ENCODE data around the gene ADAMTS16.
A peak's percentile ranks its signal among the peaks of the same experiment; 100 is the strongest.

ADAMTS16 gene

GRCh38 chr5:5347442-5347841, 207.3 kb downstream of the ADAMTS16 start:
- Histone ChIP-seq H3K4me1 (ENCODE audit: control insufficient read depth in 1 of 2, insufficient read depth in 2 of 2, low read length in 2 of 2) (peaks cover 8 to 12% of the 10 kb centered on the region in 2 experiments), H3K9me3 (ENCODE audit: insufficient read depth, low read depth, low read length) (peaks cover 3% of the 10 kb centered on the region), H3K4me3 (ENCODE audit: low read depth, low read length) (no peak overlapping the region), H3K23ac (ENCODE audit: low read length) (no peak overlapping the region), H3K79me2 (ENCODE audit: control insufficient read depth, insufficient read depth, low read length, poor library complexity) (no peaks in the 10 kb centered on the region), H3K27ac (ENCODE audit: low read depth, low read length) (no peak overlapping the region), H3K14ac (ENCODE audit: low read length) (no peak overlapping the region), H2AFZ (ENCODE audit: insufficient read depth, low read length, poor library complexity) (no peak overlapping the region), H2AK5ac (ENCODE audit: low read length) (no peak overlapping the region), H2BK120ac (ENCODE audit: insufficient read depth, low read length, poor library complexity) (no peak overlapping the region), H3K79me1 (ENCODE audit: low read length) (no peaks in the 10 kb centered on the region), H3K36me3 (ENCODE audit: control insufficient read depth in 1 of 2, insufficient read depth in 2 of 2, low read length in 2 of 2) (no peaks in the 10 kb centered on the region), H3K18ac (ENCODE audit: low read length) (no peak overlapping the region), H4K8ac (ENCODE audit: low read depth, low read length) (no peak overlapping the region), H3K4me2 (ENCODE audit: low read length) (no peak overlapping the region), H3K27me3 (ENCODE audit: insufficient read depth, low read length) (no peaks in the 10 kb centered on the region), H4K91ac (ENCODE audit: low read depth, low read length) (no peak overlapping the region), H2BK12ac (ENCODE audit: low read length) (no peak overlapping the region), H4K12ac (ENCODE audit: low read depth, low read length) (no peak overlapping the region), H2BK5ac (ENCODE audit: low read depth, low read length, poor library complexity) (no peak overlapping the region), H3K9ac (ENCODE audit: low read length) (no peak overlapping the region), H3K4ac (ENCODE audit: low read depth, low read length) (no peak overlapping the region)
- DNase-seq: no peak
- no CpG with 5 or more reads among the region's 7 CpGs for WGBS (ENCODE audit: extremely low coverage, insufficient coverage, insufficient read length)

- peak overlapping the region; percentile 49 for H2AK5ac ChIP-seq (ENCODE audit: low read length)
- H3K4ac ChIP-seq (ENCODE audit: low read depth, low read length): no peak overlapping the region
- H3K79me2 ChIP-seq (ENCODE audit: control insufficient read depth, insufficient read depth, low read length, poor library complexity): no peaks in the 10 kb centered on the region
- H3K27ac ChIP-seq (ENCODE audit: low read depth, low read length): no peak overlapping the region
- H3K79me1 ChIP-seq (ENCODE audit: low read length): no peaks in the 10 kb centered on the region
- no CpG with 5 or more reads among the region's 10 CpGs for WGBS (ENCODE audit: extremely low coverage, insufficient coverage, insufficient read length)
- H3K27me3 ChIP-seq (ENCODE audit: insufficient read depth, low read length): no peaks in the 10 kb centered on the region
- no peak overlapping the region for H4K8ac ChIP-seq (ENCODE audit: low read depth, low read length)
- no peak overlapping the region for H3K4me2 ChIP-seq (ENCODE audit: low read length)
- H3K4me3 ChIP-seq (ENCODE audit: low read depth, low read length): no peak overlapping the region
- no peak for DNase-seq
- H3K9ac ChIP-seq (ENCODE audit: low read length): no peak overlapping the region
- peaks cover 8 to 12% of the 10 kb centered on the region in 2 experiments for H3K4me1 ChIP-seq (ENCODE audit: control insufficient read depth in 1 of 2, insufficient read depth in 2 of 2, low read length in 2 of 2)
- no peak overlapping the region for H3K18ac ChIP-seq (ENCODE audit: low read length)
- H2BK12ac ChIP-seq (ENCODE audit: low read length): peak overlapping the region; percentile 67
- no peak overlapping the region for H2BK120ac ChIP-seq (ENCODE audit: insufficient read depth, low read length, poor library complexity)
- H3K36me3 ChIP-seq (ENCODE audit: control insufficient read depth in 1 of 2, insufficient read depth in 2 of 2, low read length in 2 of 2): no peaks in the 10 kb centered on the region
- no peak overlapping the region for H3K14ac ChIP-seq (ENCODE audit: low read length)
- H4K91ac ChIP-seq (ENCODE audit: low read depth, low read length): no peak overlapping the region
- no peak overlapping the region for H2BK5ac ChIP-seq (ENCODE audit: low read depth, low read length, poor library complexity)
- peaks cover 6% of the 10 kb centered on the region for H3K9me3 ChIP-seq (ENCODE audit: insufficient read depth, low read depth, low read length)
- no peak overlapping the region for H2AFZ ChIP-seq (ENCODE audit: insufficient read depth, low read length, poor library complexity)
- H4K12ac ChIP-seq (ENCODE audit: low read depth, low read length): no peak overlapping the region
- no peak overlapping the region for H3K23ac ChIP-seq (ENCODE audit: low read length)
Measured at GRCh38 chr5:5348135-5348534, 208.0 kb downstream of the ADAMTS16 start.

- H3K4ac ChIP-seq (ENCODE audit: low read depth, low read length): no peak overlapping the region
- no peak overlapping the region for H3K18ac ChIP-seq (ENCODE audit: low read length)
- no peaks in the 10 kb centered on the region for H3K79me1 ChIP-seq (ENCODE audit: low read length)
- no peak overlapping the region for H3K9ac ChIP-seq (ENCODE audit: low read length)
- H2BK120ac ChIP-seq (ENCODE audit: insufficient read depth, low read length, poor library complexity): no peak overlapping the region
- H3K4me3 ChIP-seq (ENCODE audit: low read depth, low read length): no peak overlapping the region
- no peak overlapping the region for H2BK5ac ChIP-seq (ENCODE audit: low read depth, low read length, poor library complexity)
- H2BK12ac ChIP-seq (ENCODE audit: low read length): no peak overlapping the region
- peaks cover 6% of the 10 kb centered on the region for H3K9me3 ChIP-seq (ENCODE audit: insufficient read depth, low read depth, low read length)
- H4K12ac ChIP-seq (ENCODE audit: low read depth, low read length): no peak overlapping the region
- H2AK5ac ChIP-seq (ENCODE audit: low read length): no peak overlapping the region
- H3K4me1 ChIP-seq (ENCODE audit: control insufficient read depth in 1 of 2, insufficient read depth in 2 of 2, low read length in 2 of 2): peaks cover 8 to 12% of the 10 kb centered on the region in 2 experiments
- H3K27me3 ChIP-seq (ENCODE audit: insufficient read depth, low read length): no peaks in the 10 kb centered on the region
- DNase-seq: no peak
- H3K4me2 ChIP-seq (ENCODE audit: low read length): no peak overlapping the region
- no peak overlapping the region for H2AFZ ChIP-seq (ENCODE audit: insufficient read depth, low read length, poor library complexity)
- no peak overlapping the region for H4K8ac ChIP-seq (ENCODE audit: low read depth, low read length)
- no peaks in the 10 kb centered on the region for H3K79me2 ChIP-seq (ENCODE audit: control insufficient read depth, insufficient read depth, low read length, poor library complexity)
- H3K23ac ChIP-seq (ENCODE audit: low read length): no peak overlapping the region
- no peaks in the 10 kb centered on the region for H3K36me3 ChIP-seq (ENCODE audit: control insufficient read depth in 1 of 2, insufficient read depth in 2 of 2, low read length in 2 of 2)
- H3K14ac ChIP-seq (ENCODE audit: low read length): no peak overlapping the region
- no peak overlapping the region for H3K27ac ChIP-seq (ENCODE audit: low read depth, low read length)
- H4K91ac ChIP-seq (ENCODE audit: low read depth, low read length): no peak overlapping the region
Measured at GRCh38 chr5:5348576-5348975, 208.4 kb downstream of the ADAMTS16 start.

GRCh38 chr5:5350101-5350500, 210.0 kb downstream of the ADAMTS16 start:
- no peaks in the 10 kb centered on the region for H3K79me2 ChIP-seq (ENCODE audit: control insufficient read depth, insufficient read depth, low read length, poor library complexity)
- peaks cover 6% of the 10 kb centered on the region for H3K9me3 ChIP-seq (ENCODE audit: insufficient read depth, low read depth, low read length)
- H3K4me2 ChIP-seq (ENCODE audit: low read length): no peak overlapping the region
- H2BK12ac ChIP-seq (ENCODE audit: low read length): no peak overlapping the region
- peaks cover 8 to 10% of the 10 kb centered on the region in 2 experiments for H3K4me1 ChIP-seq (ENCODE audit: control insufficient read depth in 1 of 2, insufficient read depth in 2 of 2, low read length in 2 of 2)
- H3K18ac ChIP-seq (ENCODE audit: low read length): no peak overlapping the region
- no peaks in the 10 kb centered on the region for H3K27me3 ChIP-seq (ENCODE audit: insufficient read depth, low read length)
- H3K36me3 ChIP-seq (ENCODE audit: control insufficient read depth in 1 of 2, insufficient read depth in 2 of 2, low read length in 2 of 2): no peaks in the 10 kb centered on the region
- H3K14ac ChIP-seq (ENCODE audit: low read length): no peak overlapping the region
- H4K91ac ChIP-seq (ENCODE audit: low read depth, low read length): no peak overlapping the region
- H3K4ac ChIP-seq (ENCODE audit: low read depth, low read length): no peak overlapping the region
- H3K79me1 ChIP-seq (ENCODE audit: low read length): peaks cover 3% of the 10 kb centered on the region
- H3K23ac ChIP-seq (ENCODE audit: low read length): no peak overlapping the region
- H4K12ac ChIP-seq (ENCODE audit: low read depth, low read length): no peak overlapping the region
- no peak overlapping the region for H3K9ac ChIP-seq (ENCODE audit: low read length)
- no peak overlapping the region for H2AK5ac ChIP-seq (ENCODE audit: low read length)
- WGBS (ENCODE audit: extremely low coverage, insufficient coverage, insufficient read length): no CpG with 5 or more reads among the region's 9 CpGs
- H2BK120ac ChIP-seq (ENCODE audit: insufficient read depth, low read length, poor library complexity): no peak overlapping the region
- no peak overlapping the region for H2BK5ac ChIP-seq (ENCODE audit: low read depth, low read length, poor library complexity)
- no peak for DNase-seq
- H2AFZ ChIP-seq (ENCODE audit: insufficient read depth, low read length, poor library complexity): no peak overlapping the region
- no peak overlapping the region for H3K27ac ChIP-seq (ENCODE audit: low read depth, low read length)
- no peak overlapping the region for H3K4me3 ChIP-seq (ENCODE audit: low read depth, low read length)
- no peak overlapping the region for H4K8ac ChIP-seq (ENCODE audit: low read depth, low read length)

Measured in trophoblast cell (in vitro differentiated cells and primary cell).